ENCODE measurements around the gene MCUB. TPM values are rescaled to one million over a fixed set of nuclear protein-coding genes. Genes with fewer than 3 reads are reported as not detected.

MCUB gene
- total and polyA plus RNA-seq, 2 of the 13 experiments (the other 11 are each of a cell fraction or from before 2014, with no cell fraction given) = 0.95 to 2.2 TPM

GRCh38 chr4:109559983-109560686 is at the start of gene MCUB (continued):
- TF ChIP-seq, protein P1, sequence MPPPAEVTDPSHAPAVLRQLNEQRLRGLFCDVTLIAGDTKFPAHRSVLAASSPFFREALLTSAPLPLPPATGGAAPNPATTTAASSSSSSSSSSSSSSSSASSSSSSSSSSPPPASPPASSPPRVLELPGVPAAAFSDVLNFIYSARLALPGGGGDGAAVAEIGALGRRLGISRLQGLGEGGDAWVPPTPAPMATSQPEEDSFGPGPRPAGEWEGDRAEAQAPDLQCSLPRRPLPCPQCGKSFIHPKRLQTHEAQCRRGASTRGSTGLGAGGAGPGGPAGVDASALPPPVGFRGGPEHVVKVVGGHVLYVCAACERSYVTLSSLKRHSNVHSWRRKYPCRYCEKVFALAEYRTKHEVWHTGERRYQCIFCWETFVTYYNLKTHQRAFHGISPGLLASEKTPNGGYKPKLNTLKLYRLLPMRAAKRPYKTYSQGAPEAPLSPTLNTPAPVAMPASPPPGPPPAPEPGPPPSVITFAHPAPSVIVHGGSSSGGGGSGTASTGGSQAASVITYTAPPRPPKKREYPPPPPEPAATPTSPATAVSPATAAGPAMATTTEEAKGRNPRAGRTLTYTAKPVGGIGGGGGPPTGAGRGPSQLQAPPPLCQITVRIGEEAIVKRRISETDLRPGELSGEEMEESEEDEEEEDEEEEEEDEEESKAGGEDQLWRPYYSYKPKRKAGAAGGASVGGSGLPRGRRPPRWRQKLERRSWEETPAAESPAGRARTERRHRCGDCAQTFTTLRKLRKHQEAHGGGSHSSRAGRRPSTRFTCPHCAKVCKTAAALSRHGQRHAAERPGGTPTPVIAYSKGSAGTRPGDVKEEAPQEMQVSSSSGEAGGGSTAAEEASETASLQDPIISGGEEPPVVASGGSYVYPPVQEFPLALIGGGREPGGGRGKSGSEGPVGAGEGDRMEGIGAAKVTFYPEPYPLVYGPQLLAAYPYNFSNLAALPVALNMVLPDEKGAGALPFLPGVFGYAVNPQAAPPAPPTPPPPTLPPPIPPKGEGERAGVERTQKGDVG (CRISPR knock-in tag; IDR thresholded peaks at IDR 0.05; ENCODE audit: borderline replicate concordance) = no peak
- TF ChIP-seq, protein P2, sequence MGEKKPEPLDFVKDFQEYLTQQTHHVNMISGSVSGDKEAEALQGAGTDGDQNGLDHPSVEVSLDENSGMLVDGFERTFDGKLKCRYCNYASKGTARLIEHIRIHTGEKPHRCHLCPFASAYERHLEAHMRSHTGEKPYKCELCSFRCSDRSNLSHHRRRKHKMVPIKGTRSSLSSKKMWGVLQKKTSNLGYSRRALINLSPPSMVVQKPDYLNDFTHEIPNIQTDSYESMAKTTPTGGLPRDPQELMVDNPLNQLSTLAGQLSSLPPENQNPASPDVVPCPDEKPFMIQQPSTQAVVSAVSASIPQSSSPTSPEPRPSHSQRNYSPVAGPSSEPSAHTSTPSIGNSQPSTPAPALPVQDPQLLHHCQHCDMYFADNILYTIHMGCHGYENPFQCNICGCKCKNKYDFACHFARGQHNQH (CRISPR knock-in tag; IDR thresholded peaks at IDR 0.05) = no peak
- TF ChIP-seq, protein P3, sequence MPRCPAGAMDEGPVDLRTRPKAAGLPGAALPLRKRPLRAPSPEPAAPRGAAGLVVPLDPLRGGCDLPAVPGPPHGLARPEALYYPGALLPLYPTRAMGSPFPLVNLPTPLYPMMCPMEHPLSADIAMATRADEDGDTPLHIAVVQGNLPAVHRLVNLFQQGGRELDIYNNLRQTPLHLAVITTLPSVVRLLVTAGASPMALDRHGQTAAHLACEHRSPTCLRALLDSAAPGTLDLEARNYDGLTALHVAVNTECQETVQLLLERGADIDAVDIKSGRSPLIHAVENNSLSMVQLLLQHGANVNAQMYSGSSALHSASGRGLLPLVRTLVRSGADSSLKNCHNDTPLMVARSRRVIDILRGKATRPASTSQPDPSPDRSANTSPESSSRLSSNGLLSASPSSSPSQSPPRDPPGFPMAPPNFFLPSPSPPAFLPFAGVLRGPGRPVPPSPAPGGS (CRISPR knock-in tag; IDR thresholded peaks at IDR 0.05) = no peak
- TF ChIP-seq, protein P4, sequence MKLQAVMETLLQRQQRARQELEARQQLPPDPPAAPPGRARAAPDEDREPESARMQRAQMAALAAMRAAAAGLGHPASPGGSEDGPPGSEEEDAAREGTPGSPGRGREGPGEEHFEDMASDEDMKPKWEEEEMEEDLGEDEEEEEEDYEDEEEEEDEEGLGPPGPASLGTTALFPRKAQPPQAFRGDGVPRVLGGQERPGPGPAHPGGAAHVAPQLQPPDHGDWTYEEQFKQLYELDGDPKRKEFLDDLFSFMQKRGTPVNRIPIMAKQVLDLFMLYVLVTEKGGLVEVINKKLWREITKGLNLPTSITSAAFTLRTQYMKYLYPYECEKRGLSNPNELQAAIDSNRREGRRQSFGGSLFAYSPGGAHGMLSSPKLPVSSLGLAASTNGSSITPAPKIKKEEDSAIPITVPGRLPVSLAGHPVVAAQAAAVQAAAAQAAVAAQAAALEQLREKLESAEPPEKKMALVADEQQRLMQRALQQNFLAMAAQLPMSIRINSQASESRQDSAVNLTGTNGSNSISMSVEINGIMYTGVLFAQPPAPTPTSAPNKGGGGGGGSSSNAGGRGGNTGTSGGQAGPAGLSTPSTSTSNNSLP (IDR thresholded peaks at IDR 0.05; ENCODE audit: low read depth, low read length) = no peak
- TF ChIP-seq ZNF251 (CRISPR knock-in tag; IDR thresholded peaks at IDR 0.05) = no peak
- TF ChIP-seq TBX2 (CRISPR knock-in tag; IDR thresholded peaks at IDR 0.05; ENCODE audit: borderline replicate concordance) = no peak; the same call in 1 of the 2 replicates
- TF ChIP-seq ZNF3 (CRISPR knock-in tag; IDR thresholded peaks at IDR 0.05) = no peak
- TF ChIP-seq KDM5B (CRISPR knock-in tag; IDR thresholded peaks at IDR 0.05; ENCODE audit: borderline replicate concordance) = peak; percentile 45; the same call in 1 of the 2 replicates
- no peak for TF ChIP-seq BHLHE40 (IDR thresholded peaks at IDR 0.05; ENCODE audit: low read length)
- no peak for TF ChIP-seq ZNF12 (CRISPR knock-in tag; IDR thresholded peaks at IDR 0.05)
- peak; percentile 58; the same call in 1 of the 2 replicates for TF ChIP-seq ZSCAN31 (CRISPR knock-in tag; IDR thresholded peaks at IDR 0.05; ENCODE audit: low read depth)
- no peak for TF ChIP-seq ATRX (CRISPR knock-in tag; IDR thresholded peaks at IDR 0.05; ENCODE audit: borderline replicate concordance)
- TF ChIP-seq, protein P5, sequence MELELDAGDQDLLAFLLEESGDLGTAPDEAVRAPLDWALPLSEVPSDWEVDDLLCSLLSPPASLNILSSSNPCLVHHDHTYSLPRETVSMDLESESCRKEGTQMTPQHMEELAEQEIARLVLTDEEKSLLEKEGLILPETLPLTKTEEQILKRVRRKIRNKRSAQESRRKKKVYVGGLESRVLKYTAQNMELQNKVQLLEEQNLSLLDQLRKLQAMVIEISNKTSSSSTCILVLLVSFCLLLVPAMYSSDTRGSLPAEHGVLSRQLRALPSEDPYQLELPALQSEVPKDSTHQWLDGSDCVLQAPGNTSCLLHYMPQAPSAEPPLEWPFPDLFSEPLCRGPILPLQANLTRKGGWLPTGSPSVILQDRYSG (CRISPR knock-in tag; IDR thresholded peaks at IDR 0.05) = no peak
- no peak for TF ChIP-seq ZKSCAN8 (CRISPR knock-in tag; IDR thresholded peaks at IDR 0.05; ENCODE audit: borderline replicate concordance)
- TF ChIP-seq SNRNP70 (IDR thresholded peaks at IDR 0.05; ENCODE audit: low read depth, low read length) = no peak
- TF ChIP-seq ATF6 (CRISPR knock-in tag; conservative IDR thresholded peaks at IDR 0.05) = no peak
- TF ChIP-seq IRX3 (CRISPR knock-in tag; IDR thresholded peaks at IDR 0.05; ENCODE audit: borderline replicate concordance, low read depth) = no peak
- TF ChIP-seq HNRNPLL (IDR thresholded peaks at IDR 0.05; ENCODE audit: low read depth, low read length, poor library complexity, severe bottlenecking) = peak; percentile 93
